NCI-H2171 treated with DMSO at 0.1 percent for 48 hours (cell line): ENCODE measurements around the gene THSD4.
A peak's percentile ranks its signal among the peaks of the same experiment; 100 is the strongest.
"Not testable (repeated sequence)": the region's sequence is repeated elsewhere in the genome, so short reads cannot be mapped to it uniquely, and the experiment has no call there.

ENCODE experiments used
- DNase-seq: peaks from one replicate; lab custom pipeline; 2025; lab: John Stamatoyannopoulos, UW

THSD4 gene

DNA sequence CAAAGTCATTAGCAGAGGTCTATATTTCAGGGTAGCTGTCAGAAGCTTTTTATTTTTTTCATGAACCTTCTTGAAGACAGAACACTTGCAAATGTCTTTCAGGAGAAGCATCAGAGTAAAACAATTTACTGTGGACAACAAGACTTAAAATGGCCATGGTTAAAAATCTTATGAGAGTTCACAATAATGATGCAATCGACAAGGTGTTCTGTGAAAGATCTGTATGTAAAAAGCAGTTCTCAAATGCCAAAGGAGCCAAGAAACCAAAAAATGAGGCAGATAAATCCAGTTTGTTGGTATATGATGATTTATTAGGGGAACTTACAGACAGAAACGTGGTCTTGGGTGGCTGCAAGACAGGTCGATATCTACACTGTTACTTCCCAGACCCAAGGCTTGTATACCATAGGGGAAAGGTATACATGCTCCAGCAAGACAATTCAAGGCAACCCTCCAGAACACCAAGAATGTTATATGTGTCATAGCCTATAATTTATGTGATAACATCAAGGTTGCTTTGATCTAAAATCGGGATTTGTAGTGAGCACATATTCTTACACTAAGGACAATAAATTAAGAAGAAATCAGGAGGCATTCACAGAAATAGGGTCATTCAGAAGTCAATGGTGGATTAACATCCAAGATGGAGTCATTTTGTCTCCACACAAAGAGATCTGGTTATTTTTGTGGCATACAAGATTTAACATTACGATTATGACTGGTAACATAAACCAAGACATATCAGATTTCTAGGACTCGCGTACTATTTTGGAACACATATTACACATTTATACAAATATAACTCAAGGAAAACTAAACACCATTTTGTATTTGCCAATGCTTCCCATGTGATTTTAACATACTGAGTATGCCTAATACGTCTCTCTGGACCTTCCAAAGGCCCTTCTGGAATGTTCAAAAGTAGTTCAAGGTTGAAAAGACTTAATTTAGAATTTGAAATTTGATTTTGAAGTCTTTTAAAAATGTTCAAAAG, 316.4 kb downstream of the THSD4 start:
- DNase-seq: no peak

DNA sequence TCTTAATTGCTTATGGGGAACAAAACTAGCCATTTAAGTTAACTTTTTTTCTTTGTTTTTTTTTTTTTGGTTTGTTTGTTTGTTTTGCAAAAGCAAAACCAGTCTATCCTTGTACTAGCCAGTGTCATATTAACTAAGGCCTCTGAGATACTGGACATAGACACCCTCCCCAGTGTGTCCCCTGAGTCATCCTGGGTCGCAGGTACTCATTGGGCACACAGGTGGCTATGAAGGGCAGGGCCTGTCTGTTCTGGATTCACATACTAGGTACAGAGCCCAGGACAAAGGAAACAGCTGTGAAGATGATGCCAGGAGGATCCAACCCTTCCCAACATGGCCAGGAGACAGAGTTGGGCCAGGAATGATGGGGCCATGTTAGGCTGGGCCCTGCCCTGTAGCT, 318.1 kb downstream of the THSD4 start:
- no peak for DNase-seq

DNA sequence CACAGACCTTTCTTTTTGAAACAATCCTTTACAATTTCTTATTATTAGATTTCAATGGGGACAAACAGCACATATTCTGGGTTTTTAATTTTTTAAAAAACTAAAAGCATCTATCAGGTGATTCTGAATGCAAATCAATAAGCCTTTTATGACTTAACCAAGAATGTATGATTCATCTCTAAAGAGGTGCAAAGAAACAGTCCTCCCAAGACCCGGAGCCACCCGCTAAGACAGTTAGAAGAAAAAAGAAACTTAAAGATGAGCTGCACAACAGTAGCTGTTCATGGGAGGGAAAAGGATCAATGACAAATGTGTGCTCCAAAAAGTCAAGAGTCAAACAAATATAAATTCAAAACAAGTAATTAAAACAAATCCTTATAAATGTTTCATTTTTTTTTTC, 319.5 kb downstream of the THSD4 start:
- DNase-seq: no peak

DNA sequence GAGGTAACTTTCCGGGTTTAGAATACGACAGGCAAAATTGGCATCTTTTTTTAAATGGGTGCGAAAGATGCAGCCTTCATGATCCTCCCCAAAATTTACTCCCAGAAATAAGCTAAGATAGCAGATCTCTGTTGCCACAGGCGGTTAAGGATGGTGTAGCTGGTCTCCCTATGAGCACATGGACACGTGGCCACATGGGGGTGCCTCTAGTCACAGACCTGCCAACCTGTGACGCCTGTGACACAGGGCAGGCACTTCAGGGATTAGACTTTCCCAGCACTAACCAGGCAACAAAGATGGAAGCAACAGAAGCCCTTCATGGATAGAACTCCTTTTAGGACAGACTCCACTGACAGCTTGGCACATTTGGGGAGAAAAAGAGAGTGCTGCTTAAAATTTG, 320.3 kb downstream of the THSD4 start:
- DNase-seq: no peak

DNA sequence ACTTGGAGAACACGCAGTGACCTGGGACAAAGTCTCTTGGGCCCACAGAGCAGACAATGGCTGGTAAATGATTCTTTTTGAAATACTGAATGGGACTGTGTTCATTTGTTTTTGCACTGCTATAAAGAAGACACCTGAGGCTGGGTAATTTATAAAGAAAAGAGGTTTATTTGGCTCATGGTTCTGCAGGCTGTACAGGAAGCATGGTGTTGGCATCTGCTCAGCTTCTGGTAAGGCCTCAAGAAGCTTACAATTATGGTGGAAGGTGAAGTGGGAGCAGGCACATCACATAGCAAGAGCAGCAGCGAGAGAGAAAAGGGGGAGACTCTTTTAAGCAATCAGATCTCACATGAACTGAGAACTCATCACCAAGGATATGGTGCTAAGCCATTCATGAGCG, 321.6 kb downstream of the THSD4 start:
- DNase-seq: no peak

DNA sequence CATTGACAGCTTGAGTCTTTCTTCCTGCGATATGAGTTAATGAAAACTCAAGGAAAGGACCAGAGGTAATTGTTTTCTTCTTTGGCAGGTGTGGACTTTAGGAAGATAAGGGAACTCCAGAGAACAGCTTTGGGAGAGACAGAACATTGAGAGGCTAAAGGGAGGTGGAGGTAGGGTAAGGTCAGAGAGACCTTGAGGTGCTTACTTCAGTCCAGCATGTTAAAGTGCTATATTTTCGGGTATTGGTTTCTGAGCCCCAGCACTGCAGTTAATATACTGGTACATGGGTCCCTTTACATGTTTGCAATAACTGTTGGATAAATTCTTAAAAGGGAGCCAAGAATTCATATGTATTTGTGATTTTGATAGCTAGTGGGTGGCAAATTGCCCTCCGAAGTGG, 322.1 kb downstream of the THSD4 start:
- DNase-seq: no peak

DNA sequence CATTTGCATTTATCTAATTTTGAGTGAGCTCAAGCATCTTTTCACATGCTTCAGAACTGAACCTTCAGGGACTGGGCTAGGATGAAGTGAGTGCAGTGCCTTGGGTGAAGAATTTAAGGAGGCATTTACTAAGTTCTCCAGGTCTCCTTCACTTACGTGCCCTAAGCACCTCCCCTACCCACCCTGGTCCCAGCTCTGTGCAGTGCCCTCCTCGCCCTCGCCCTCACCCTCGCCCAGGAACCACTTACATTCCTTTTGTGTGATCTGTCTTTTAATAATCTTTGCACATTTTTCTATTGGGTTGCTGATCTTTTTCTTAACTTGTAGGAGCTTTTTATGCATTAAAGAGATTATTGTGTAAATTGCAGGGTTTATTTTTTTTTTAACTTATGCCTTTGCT, 322.6 kb downstream of the THSD4 start:
- no peak for DNase-seq

DNA sequence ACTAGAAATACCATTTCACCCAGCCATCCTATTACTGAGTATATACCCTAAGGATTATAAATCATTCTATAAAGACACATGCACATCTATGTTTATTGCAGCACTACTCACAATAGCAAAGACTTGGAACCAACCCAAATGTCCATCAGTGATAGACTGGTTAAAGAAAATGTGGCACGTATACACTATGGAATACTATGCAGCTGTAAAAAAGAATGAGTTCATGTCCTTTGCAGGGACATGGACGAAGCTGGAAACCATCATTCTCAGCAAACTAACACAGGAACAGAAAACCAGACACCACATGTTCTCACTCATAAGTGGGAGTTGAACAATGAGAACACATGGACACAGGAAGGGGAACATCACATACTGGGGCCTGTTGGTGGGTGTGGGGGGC, 324.2 kb downstream of the THSD4 start:
- not testable (repeated sequence) for DNase-seq

DNA sequence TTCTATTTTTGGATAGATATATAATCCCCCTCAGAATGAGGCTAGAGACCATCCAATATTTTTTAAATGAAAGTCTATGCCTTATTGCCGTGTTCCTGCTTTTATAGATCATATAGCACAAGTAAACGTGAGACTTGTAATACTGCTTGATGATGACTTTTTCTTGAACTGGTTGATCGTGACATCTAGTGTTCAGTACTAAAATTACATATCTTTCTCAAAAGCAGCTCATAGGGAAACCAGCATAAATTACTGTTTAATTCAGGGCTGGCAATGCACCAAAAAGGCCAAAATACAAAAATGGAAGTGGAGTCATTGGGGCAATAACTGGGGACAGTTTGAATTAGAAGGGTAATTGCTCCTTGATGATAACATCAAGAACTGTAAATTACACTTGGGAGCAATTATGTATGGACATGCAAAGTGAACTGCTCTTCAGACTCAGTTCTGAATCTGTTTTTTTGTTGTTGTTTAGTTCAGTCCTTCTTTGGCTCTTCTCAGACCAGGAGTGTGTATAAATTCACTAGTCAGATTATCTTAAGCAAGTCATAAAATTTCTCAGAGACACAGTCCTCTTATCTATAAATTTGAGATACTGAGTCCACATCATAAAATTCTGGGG, 325.3 kb downstream of the THSD4 start:
- DNase-seq: peak; percentile 88

DNA sequence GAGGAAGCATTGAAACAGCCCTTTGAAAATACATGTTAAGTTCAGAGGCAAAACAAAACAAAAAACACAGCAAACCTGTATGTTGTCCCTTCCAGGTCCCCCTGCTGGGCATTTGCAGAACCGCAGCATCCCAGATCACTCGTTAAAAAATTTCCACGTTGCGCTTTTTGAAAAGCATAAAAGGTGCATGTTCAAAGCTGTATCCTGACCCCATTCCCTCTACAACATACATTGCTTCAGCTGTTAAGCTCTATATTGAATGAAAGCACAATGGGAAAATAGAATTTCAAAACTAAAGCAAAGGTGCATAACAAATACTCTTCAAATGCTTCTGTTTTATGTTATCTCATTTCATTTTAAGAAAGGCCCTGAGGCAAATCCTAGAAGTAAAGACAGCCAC, 328.3 kb downstream of the THSD4 start:
- peak; percentile 52 for DNase-seq

DNA sequence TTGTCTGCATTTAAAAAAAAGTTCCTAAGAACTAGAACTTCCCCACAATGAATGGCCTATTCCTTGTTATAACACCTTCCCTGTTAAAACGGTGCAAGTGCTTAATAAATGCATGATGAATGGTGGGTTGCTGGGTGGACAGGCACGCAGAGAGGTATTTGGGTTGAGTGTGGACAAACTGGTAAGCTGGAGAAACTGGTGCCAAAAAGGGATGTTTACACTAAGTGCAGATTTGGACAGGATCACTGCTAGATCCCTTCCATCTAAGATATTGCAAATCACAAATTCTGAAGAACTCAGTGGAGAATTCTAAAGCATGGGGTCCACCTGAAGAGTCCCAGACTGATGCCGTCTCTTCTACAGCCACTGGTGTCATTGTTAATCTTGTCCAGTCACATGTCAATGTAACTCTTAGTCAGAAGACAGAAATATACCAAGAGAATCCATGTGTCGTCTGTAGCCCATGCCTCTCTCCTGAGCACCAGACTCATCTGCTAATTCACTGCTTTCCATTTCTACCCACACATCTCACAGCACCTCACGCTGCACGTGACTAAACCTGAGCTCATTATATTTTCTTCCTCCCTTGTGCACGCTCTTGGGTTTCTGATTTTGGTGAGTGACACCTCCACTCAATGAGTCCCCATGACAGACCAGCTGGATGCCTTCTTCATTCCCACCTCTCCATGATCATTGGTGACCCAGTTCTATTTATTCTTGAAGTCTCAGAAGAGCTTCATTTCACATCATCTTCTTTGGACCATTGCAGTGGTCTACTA, 328.9 kb downstream of the THSD4 start:
- no peak for DNase-seq

DNA sequence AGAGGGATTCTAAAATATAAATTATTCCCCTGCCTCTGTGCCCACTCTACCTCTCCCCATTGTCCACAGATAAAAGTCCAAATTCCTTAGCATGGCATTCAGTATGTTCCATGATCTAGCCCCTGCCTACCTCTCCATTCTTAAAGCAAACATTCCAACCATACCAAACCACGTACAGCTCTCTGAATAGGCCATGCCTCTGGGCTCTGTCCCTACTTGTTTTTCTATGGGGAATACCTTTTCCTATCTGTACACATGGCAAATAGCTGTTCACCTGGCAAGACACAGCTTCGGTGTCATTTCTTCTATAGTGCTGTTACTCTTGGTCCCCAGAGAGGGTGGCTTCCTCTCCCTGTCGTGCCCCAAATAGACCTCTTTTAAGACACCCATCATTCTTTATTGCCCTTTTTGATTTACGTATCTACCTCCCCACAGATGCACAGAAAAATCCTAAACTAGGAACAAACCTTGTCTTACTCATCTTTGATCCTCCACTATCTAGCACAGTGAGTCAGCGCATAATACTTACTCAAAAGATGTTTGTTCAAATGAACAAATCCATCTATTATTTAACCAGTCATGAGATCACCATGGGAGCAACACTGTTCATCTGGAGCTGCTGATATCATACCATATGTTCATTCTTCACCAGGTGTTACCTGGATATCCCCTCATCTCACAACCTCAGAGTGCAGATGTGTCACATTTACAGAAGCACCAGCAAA, 329.8 kb downstream of the THSD4 start:
- peak; percentile 90 for DNase-seq

DNA sequence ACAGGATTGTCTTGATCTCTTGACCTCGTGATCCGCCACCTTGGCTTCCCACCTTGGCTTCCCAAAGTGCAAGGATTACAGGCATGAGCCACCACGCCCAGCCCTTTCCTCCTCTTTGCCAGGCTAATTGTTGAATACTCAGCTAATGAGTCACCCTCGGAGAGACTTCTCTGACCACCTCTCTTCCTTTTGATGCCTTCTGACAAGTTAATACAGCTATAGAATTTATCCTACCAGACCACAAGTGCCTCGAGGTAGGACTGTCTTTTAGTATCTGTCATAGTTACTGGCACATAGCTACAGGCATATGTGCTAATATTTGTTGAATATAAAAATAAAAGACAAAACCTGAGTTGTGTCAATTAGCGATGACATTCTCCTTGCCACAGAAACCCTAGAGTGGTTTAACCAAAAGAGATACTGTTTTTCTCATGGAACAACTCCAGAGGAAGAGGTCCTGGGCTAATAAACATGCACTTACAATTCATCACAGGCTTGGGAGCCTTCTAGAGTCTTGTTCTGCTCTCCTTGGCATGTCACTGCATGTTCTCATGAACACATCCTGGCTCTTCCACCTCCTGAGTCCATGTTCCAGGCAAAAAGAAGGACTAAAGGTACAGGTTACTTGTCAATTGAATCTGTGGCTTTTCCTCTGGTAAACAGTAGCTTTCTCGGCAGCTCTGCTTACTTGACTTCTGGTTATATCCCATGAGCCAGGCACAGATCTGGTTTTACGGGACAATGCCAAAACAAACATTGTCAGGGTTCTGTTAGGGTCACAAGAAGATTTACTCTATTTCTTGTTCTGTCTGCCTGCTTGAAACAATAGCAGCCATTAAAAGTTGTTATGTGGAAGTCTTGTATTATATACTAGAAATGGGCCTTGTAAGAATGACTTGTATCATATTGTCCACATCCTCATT, 332.3 kb downstream of the THSD4 start:
- DNase-seq: no peak

DNA sequence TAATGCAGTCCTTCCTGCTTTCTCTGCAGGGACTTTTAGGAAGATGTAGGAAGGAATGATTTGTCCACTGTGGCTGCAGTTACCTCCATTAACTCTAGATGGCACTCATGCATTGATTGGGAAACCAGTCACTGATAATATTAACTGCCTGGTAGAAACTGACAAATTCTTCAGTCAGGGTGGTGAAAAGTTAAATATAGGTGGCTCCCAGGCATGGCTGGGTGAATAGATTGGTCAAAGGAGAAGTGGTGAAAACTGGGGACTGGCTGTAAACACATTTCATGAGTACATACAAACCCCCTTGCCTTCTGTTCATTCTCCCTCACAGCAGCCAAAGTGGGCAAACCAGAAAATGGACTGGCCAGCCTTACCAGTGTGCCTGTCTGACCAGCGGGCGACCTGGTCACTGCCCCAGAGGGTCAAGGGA, 333.4 kb downstream of the THSD4 start:
- DNase-seq: peak; percentile 64

DNA sequence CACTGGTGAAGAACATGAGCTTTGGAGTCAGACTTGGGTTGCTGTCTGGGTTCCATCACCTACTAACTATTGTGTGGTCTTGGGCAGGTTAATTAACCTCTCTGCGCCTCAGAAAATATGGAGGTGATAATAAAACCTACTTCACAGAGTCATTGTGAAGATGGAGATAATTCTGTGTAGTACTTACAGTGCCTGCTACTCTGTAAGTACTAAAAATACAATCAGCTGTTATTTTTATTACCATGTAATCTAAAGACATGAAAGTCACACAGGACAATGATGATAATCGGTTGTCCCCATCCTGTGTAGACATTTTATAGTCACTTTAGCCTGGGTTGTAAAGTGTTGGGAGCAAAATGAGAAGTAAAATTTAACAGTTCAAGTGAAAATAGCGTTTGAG, 334.1 kb downstream of the THSD4 start:
- no peak for DNase-seq

DNA sequence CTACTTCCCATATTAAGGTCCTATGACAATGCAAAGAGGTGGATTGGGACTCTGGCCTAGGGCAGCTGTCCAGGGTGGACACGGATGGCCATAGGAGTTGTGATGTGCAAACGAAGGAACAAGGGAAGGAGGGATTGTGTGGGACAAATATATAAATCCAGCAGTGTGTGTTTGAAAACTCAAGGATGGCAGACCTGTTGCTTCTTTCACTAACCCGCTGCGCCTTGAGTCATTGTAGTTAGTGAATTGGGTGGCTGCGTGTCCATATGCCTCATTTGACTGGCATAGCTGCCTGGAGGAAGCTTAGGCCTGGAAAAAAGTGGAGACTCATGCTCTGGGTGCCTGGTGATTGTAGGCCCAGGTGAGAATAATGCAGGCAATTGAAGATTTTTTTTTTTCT, 334.7 kb downstream of the THSD4 start:
- DNase-seq: no peak

DNA sequence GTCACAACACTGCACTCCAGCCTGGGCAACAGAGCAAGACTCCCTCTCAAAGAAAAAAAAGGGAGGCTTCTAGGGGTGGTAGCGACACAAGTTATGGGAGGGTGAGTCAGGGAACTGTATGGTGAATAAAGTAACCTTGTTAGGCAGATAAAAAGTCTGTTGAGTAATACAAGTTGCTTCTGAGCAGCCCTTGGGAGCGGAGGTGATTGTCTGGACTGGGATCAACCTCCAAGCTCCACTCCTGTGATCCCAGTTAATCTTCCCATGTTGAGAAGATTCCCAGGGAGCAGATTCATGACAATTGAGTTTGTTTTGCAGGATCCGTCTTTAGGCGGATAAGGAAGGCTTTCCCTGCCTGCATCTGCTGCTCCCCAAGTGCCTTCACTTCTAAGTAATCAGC, 335.9 kb downstream of the THSD4 start:
- DNase-seq: no peak

DNA sequence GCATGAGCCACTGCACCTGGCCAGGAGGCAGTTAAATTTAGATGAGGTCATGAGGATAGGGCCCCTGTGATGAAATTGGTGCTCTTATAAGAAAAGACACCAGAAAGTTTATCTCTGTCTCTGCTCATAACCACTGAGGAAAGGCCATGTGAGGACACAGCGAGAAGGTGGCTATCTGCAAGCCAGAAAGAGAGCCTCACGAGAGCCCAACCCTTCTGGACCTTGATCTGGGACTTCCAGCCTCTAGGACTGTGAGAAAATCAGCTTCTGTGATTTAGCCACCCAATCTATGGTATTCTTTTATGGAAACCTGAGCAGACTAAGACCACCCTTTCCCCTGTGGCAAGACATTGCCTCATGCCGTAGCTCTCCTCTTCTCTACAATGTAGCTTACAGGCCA, 337.6 kb downstream of the THSD4 start:
- DNase-seq: no peak

DNA sequence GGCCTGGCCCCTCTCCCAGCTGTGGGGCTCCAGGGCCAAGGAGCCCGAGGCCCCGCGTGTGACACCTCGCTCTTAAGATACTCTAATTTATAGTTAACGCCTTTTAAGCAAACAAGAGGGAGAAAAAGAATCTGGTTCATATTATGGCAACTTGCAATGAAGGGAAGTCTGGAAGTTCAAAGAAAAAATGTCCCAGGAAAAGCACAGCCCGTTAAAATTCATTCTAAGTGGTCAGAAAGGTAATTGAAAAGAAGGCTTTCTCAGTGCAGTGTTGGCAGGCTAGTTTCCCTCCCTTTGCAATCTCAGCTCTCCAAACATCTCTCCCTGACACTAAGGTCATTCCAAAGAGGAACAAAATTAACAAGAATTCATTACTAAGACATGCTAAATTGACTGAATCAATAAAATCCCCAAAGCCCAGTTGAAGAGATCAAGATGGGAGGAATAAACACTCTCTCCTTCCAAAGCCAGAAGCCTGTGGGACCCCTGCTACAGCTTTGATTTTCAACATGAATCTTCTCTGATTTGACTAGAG, 339.3 kb downstream of the THSD4 start:
- no peak for DNase-seq

DNA sequence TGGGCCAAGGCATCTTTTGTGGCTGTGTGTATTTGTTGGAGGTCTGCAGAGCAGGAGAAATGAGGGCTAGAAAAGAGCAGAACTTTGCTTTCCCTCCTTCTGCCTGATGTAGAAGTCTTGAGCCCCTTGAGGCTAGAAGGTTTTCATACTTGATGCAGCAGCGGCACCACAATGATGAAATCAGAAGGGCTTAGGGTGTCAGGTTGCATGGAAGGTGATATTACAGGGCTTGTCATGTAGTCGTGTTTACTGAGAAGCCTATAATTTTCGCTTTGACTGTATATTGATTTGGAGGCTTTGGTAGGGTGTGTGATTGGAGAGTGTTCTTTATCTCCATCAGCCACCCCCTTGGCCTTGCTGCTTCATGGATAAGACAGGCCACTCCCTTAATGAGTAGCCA, 339.8 kb downstream of the THSD4 start:
- peak; percentile 86 for DNase-seq

DNA sequence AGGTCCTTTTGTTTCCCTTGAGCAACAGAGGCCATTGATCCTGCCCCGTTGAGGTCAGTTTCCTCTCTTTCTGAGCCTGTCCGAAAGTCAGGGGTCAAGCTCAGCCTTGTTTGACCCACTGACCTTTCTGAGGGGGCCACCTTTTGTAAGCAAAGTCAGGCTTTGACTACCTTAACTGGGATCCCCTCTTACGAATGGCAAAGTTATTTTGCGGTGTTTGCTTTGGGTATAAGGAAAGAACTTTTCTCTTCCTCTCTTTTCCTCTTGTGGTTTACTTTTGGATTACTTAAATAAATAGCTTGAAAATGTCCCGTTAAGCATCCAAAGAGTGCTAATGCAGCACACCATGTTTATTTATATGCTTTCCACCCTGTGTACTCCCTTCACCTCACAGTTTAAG, 340.6 kb downstream of the THSD4 start:
- DNase-seq: no peak
